ENCODE measurements around the gene SUGP2. TPM values are rescaled to one million over a fixed set of nuclear protein-coding genes. Genes with fewer than 3 reads are reported as not detected.

SUGP2 gene
- total and polyA plus RNA-seq, 9 of the 15 experiments (the other 6 are each of a cell fraction or from before 2014, with no cell fraction given) = 13.1 to 101 (median 63.1) TPM

Other genes starting within 250 kb of the SUGP2 start
Only the 7 nearest of the 15 such genes appear.
- 239 and 305 TPM in 2 replicates for gene COPE, start 114.1 kb downstream of the SUGP2 start, total RNA-seq (2014; rRNA removed)
- gene COPE, start 114.1 kb downstream of the SUGP2 start, total RNA-seq (2014; rRNA removed; fragmentation: Illumina TruSeq; extraction: Trizol) = 19.2 and 33.2 TPM in 2 replicates
- gene COPE, start 114.1 kb downstream of the SUGP2 start, total RNA-seq (2015; rRNA removed; fragmentation: Illumina TruSeq; extraction: Trizol) = 130 and 147 TPM in 2 replicates
- 273 and 289 TPM in 2 replicates for gene COPE, start 114.1 kb downstream of the SUGP2 start, total RNA-seq (2021)
- 159 and 263 TPM in 2 replicates for gene COPE, start 114.1 kb downstream of the SUGP2 start, polyA plus RNA-seq (2011; rRNA removed)
- 50.1 and 152 TPM in 2 replicates for gene COPE, start 114.1 kb downstream of the SUGP2 start, polyA plus RNA-seq (2014; fragmentation: Illumina TruSeq; extraction: Trizol)
- 10 to 100 TPM in 1 of 2 experiments, 1 to 10 TPM in 1; 5.8 to 18.3 TPM for gene COPE, start 114.1 kb downstream of the SUGP2 start, polyA plus RNA-seq (2014; fragmentation: Nextera tagmentation; extraction: Ambion mirVana)
- 230 and 233 TPM in 2 replicates for gene COPE, start 114.1 kb downstream of the SUGP2 start, polyA plus RNA-seq (2014; rRNA removed)
- 113 and 149 TPM in 2 replicates for gene DDX49, start 113.8 kb downstream of the SUGP2 start, total RNA-seq (2014; rRNA removed)
- 26.2 and 45.7 TPM in 2 replicates for gene DDX49, start 113.8 kb downstream of the SUGP2 start, total RNA-seq (2014; rRNA removed; fragmentation: Illumina TruSeq; extraction: Trizol)
- gene DDX49, start 113.8 kb downstream of the SUGP2 start, total RNA-seq (2015; rRNA removed; fragmentation: Illumina TruSeq; extraction: Trizol) = 51.1 and 57.8 TPM in 2 replicates
- 78.9 and 88.6 TPM in 2 replicates for gene DDX49, start 113.8 kb downstream of the SUGP2 start, total RNA-seq (2021)
- gene DDX49, start 113.8 kb downstream of the SUGP2 start, polyA plus RNA-seq (2011; rRNA removed) = 35.6 and 43.2 TPM in 2 replicates
- 33.3 and 53.3 TPM in 2 replicates for gene DDX49, start 113.8 kb downstream of the SUGP2 start, polyA plus RNA-seq (2014; fragmentation: Illumina TruSeq; extraction: Trizol)
- gene DDX49, start 113.8 kb downstream of the SUGP2 start, polyA plus RNA-seq (2014; fragmentation: Nextera tagmentation; extraction: Ambion mirVana) = 1 to 10 TPM; 1.1 to 6.3 TPM
- 61.3 and 65.9 TPM in 2 replicates for gene DDX49, start 113.8 kb downstream of the SUGP2 start, polyA plus RNA-seq (2014; rRNA removed)
- 4.2 and 6.8 TPM in 2 replicates for gene HOMER3, start 92.3 kb downstream of the SUGP2 start, total RNA-seq (2014; rRNA removed)
- gene HOMER3, start 92.3 kb downstream of the SUGP2 start, total RNA-seq (2014; rRNA removed; fragmentation: Illumina TruSeq; extraction: Trizol) = 1.2 and 1.3 TPM in 2 replicates
- gene HOMER3, start 92.3 kb downstream of the SUGP2 start, total RNA-seq (2015; rRNA removed; fragmentation: Illumina TruSeq; extraction: Trizol) = 1.5 and 2.7 TPM in 2 replicates
- 3.4 and 4.1 TPM in 2 replicates for gene HOMER3, start 92.3 kb downstream of the SUGP2 start, total RNA-seq (2021)
- 5.1 and 10.3 TPM in 2 replicates for gene HOMER3, start 92.3 kb downstream of the SUGP2 start, polyA plus RNA-seq (2011; rRNA removed)
- 2.9 and 4.7 TPM in 2 replicates for gene HOMER3, start 92.3 kb downstream of the SUGP2 start, polyA plus RNA-seq (2014; fragmentation: Illumina TruSeq; extraction: Trizol)
- gene HOMER3, start 92.3 kb downstream of the SUGP2 start, polyA plus RNA-seq (2014; fragmentation: Nextera tagmentation; extraction: Ambion mirVana) = not detected
- gene HOMER3, start 92.3 kb downstream of the SUGP2 start, polyA plus RNA-seq (2014; rRNA removed) = 3.7 and 6.4 TPM in 2 replicates
- 93.4 and 116 TPM in 2 replicates for gene ARMC6, start 86 bp upstream of the SUGP2 start, total RNA-seq (2014; rRNA removed)
- gene ARMC6, start 86 bp upstream of the SUGP2 start, total RNA-seq (2014; rRNA removed; fragmentation: Illumina TruSeq; extraction: Trizol) = 25.9 and 40.9 TPM in 2 replicates
- 62.3 and 63.9 TPM in 2 replicates for gene ARMC6, start 86 bp upstream of the SUGP2 start, total RNA-seq (2015; rRNA removed; fragmentation: Illumina TruSeq; extraction: Trizol)
- 69.2 and 73.4 TPM in 2 replicates for gene ARMC6, start 86 bp upstream of the SUGP2 start, total RNA-seq (2021)
- 38.1 and 47.1 TPM in 2 replicates for gene ARMC6, start 86 bp upstream of the SUGP2 start, polyA plus RNA-seq (2011; rRNA removed)
- 63.6 and 75.5 TPM in 2 replicates for gene ARMC6, start 86 bp upstream of the SUGP2 start, polyA plus RNA-seq (2014; fragmentation: Illumina TruSeq; extraction: Trizol)
- gene ARMC6, start 86 bp upstream of the SUGP2 start, polyA plus RNA-seq (2014; fragmentation: Nextera tagmentation; extraction: Ambion mirVana) = 1 to 10 TPM; 2.1 to 5.4 TPM
- 65.4 and 76.3 TPM in 2 replicates for gene ARMC6, start 86 bp upstream of the SUGP2 start, polyA plus RNA-seq (2014; rRNA removed)
- gene SLC25A42, start 30.5 kb upstream of the SUGP2 start, total RNA-seq (2014; rRNA removed) = 14.1 and 15.1 TPM in 2 replicates
- 7.9 and 10.5 TPM in 2 replicates for gene SLC25A42, start 30.5 kb upstream of the SUGP2 start, total RNA-seq (2014; rRNA removed; fragmentation: Illumina TruSeq; extraction: Trizol)
- 8.7 and 9.9 TPM in 2 replicates for gene SLC25A42, start 30.5 kb upstream of the SUGP2 start, total RNA-seq (2015; rRNA removed; fragmentation: Illumina TruSeq; extraction: Trizol)
- 30.2 and 32.2 TPM in 2 replicates for gene SLC25A42, start 30.5 kb upstream of the SUGP2 start, total RNA-seq (2021)
- gene SLC25A42, start 30.5 kb upstream of the SUGP2 start, polyA plus RNA-seq (2011; rRNA removed) = 17.0 and 19.4 TPM in 2 replicates
- gene SLC25A42, start 30.5 kb upstream of the SUGP2 start, polyA plus RNA-seq (2014; fragmentation: Illumina TruSeq; extraction: Trizol) = 16.4 and 23.3 TPM in 2 replicates
- 1 to 10 TPM in 1 of 2 experiments, under 1 TPM in 1; 0.59 to 2.0 TPM for gene SLC25A42, start 30.5 kb upstream of the SUGP2 start, polyA plus RNA-seq (2014; fragmentation: Nextera tagmentation; extraction: Ambion mirVana)
- 24.7 and 25.5 TPM in 2 replicates for gene SLC25A42, start 30.5 kb upstream of the SUGP2 start, polyA plus RNA-seq (2014; rRNA removed)
- gene TMEM161A, start 105.0 kb upstream of the SUGP2 start, total RNA-seq (2014; rRNA removed) = 77.2 and 105 TPM in 2 replicates
- 15.4 and 24.5 TPM in 2 replicates for gene TMEM161A, start 105.0 kb upstream of the SUGP2 start, total RNA-seq (2014; rRNA removed; fragmentation: Illumina TruSeq; extraction: Trizol)
- 33.8 and 38.9 TPM in 2 replicates for gene TMEM161A, start 105.0 kb upstream of the SUGP2 start, total RNA-seq (2015; rRNA removed; fragmentation: Illumina TruSeq; extraction: Trizol)
- gene TMEM161A, start 105.0 kb upstream of the SUGP2 start, total RNA-seq (2021) = 76.7 and 81.2 TPM in 2 replicates
- 42.5 and 66.4 TPM in 2 replicates for gene TMEM161A, start 105.0 kb upstream of the SUGP2 start, polyA plus RNA-seq (2011; rRNA removed)
- gene TMEM161A, start 105.0 kb upstream of the SUGP2 start, polyA plus RNA-seq (2014; fragmentation: Illumina TruSeq; extraction: Trizol) = 29.2 and 68.5 TPM in 2 replicates
- gene TMEM161A, start 105.0 kb upstream of the SUGP2 start, polyA plus RNA-seq (2014; fragmentation: Nextera tagmentation; extraction: Ambion mirVana) = 1 to 10 TPM in 1 of 2 experiments, under 1 TPM in 1; 0.63 to 4.7 TPM
- 92.3 and 98.4 TPM in 2 replicates for gene TMEM161A, start 105.0 kb upstream of the SUGP2 start, polyA plus RNA-seq (2014; rRNA removed)
- 0.16 and 0.77 TPM in 2 replicates for gene MEF2B, start 136.7 kb upstream of the SUGP2 start, total RNA-seq (2014; rRNA removed)
- gene MEF2B, start 136.7 kb upstream of the SUGP2 start, total RNA-seq (2014; rRNA removed; fragmentation: Illumina TruSeq; extraction: Trizol) = not detected in 2 replicates
- gene MEF2B, start 136.7 kb upstream of the SUGP2 start, total RNA-seq (2015; rRNA removed; fragmentation: Illumina TruSeq; extraction: Trizol) = 0.14 and 0.23 TPM in 2 replicates
- 0.72 and 1.9 TPM in 2 replicates for gene MEF2B, start 136.7 kb upstream of the SUGP2 start, total RNA-seq (2021)
- 0.15 and 0.26 TPM in 2 replicates for gene MEF2B, start 136.7 kb upstream of the SUGP2 start, polyA plus RNA-seq (2011; rRNA removed)
- gene MEF2B, start 136.7 kb upstream of the SUGP2 start, polyA plus RNA-seq (2014; fragmentation: Illumina TruSeq; extraction: Trizol) = 0.65 and 1.0 TPM in 2 replicates
- not detected for gene MEF2B, start 136.7 kb upstream of the SUGP2 start, polyA plus RNA-seq (2014; fragmentation: Nextera tagmentation; extraction: Ambion mirVana)
- 0.46 and 1.1 TPM in 2 replicates for gene MEF2B, start 136.7 kb upstream of the SUGP2 start, polyA plus RNA-seq (2014; rRNA removed)

All from K562 (cell line).